ENCODE results near the gene CCNL2. TPM values are rescaled to one million over a fixed set of nuclear protein-coding genes. Genes with fewer than 3 reads are reported as not detected.

CCNL2 gene
- total RNA-seq, 4 donors from 2014 or later: 311 to 362 (median 339) TPM

DNA sequence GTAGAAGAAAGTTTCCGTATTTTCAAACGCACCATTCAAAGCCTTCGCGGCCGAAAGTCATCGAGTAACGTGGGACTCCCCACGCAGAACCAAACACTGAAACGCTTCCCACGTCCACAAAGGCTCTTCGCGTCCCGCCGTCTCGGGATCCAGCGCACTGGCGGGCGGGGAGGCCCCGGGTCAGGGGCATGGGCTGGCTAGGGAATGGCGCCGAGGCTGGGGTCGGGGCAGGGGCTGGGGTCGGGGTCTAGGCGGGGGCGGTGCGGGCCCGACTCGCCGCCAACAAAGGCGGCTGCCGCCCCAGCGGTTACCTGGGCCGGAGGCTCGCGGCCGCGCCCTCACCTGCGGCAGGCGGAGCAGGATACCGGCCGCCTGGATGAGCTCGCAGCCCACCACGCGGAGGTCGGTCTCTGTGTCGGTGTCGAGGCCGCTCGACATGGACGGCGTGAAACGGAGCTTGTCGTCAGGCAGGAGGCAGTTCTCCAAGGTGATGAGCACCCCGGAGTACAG, 403 bp downstream of the CCNL2 start:
- peaks cover 0 to 56% (median 18%) of the 10 kb centered on the region in 4 donors for H3K4me1 ChIP-seq
- H3K27me3 ChIP-seq: no peaks in the 10 kb centered on the region
- H3K36me3 ChIP-seq: peaks cover 0 to 81% (median 24%) of the 10 kb centered on the region in 3 donors
- TF ChIP-seq, protein P1, sequence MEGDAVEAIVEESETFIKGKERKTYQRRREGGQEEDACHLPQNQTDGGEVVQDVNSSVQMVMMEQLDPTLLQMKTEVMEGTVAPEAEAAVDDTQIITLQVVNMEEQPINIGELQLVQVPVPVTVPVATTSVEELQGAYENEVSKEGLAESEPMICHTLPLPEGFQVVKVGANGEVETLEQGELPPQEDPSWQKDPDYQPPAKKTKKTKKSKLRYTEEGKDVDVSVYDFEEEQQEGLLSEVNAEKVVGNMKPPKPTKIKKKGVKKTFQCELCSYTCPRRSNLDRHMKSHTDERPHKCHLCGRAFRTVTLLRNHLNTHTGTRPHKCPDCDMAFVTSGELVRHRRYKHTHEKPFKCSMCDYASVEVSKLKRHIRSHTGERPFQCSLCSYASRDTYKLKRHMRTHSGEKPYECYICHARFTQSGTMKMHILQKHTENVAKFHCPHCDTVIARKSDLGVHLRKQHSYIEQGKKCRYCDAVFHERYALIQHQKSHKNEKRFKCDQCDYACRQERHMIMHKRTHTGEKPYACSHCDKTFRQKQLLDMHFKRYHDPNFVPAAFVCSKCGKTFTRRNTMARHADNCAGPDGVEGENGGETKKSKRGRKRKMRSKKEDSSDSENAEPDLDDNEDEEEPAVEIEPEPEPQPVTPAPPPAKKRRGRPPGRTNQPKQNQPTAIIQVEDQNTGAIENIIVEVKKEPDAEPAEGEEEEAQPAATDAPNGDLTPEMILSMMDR (IDR thresholded peaks at IDR 0.05): no peak
- no peak for TF ChIP-seq POLR2A (IDR thresholded peaks at IDR 0.05)
- no peak for TF ChIP-seq EP300 (IDR thresholded peaks at IDR 0.05)
- peak overlapping the region; percentile 79 to 98 (median 94) for H3K4me3 ChIP-seq
- peak overlapping the region; percentile 22 to 93 (median 86) for H3K27ac ChIP-seq
- WGBS, 2 donors: 0% methylated on average over 16 to 20 of the region's 54 CpGs
- no peaks in the 10 kb centered on the region for H3K9me3 ChIP-seq
- DNase-seq (ENCODE audit: low spot score in 2 of 2): no peak

DNA sequence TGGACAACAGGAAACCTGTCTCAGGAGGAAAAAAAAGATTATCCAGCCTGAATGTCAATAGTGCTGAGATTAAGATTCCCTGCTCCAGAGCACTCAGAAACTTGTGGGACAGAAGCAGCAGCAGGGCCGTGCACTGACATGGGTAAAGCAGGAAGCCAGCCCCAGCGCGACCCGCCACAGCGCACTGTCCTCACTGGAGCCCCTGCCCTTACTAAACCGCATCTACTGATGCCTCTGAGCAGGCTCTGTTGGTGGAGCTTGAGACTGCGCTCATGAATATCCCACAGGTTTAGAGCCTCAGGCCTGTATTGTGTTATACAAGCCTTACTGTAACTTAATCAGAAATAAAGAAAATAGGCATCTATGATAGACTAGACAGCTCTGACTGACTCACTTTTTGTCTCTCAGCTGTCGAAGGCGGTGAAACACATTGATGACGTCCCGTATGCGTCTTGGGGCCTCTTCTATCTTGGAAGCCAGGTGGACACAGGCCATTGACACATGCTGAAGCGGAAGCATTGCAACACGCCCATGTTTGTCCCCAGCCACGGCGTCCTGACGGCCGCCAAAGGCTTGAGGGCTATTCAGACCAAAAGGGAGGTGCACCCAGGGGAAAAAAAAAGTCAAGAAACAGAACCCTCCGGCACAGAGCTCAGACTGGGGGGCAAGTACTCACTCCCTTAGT, 1.2 kb downstream of the CCNL2 start:
- H3K4me1 ChIP-seq: peaks cover 0 to 50% (median 18%) of the 10 kb centered on the region in 4 donors

DNA sequence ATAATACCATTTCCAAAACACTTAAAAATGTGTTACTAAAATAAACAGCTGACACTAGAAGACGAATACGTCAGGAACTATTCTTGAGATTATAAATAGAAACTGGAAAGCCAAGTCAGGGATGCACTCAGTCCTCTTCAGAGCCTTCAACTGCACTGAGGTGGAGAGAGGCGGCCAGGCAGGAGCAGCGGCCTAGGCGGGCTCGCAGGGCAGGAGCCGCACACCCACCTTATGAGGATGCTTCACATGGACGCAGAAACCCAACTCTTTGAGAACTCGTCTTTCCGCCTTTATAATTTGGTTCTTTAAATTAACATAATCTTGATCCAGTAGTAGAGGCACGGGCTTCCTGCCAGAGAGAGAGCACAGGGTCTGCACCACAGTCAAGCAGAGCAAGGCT, 4.0 kb downstream of the CCNL2 start:
- Histone ChIP-seq H3K27ac (no peak overlapping the region), H3K4me3 (no peak overlapping the region), H3K9me3 (no peaks in the 10 kb centered on the region), H3K36me3 (peaks cover 2 to 82% (median 43%) of the 10 kb centered on the region in 3 donors), H3K27me3 (no peaks in the 10 kb centered on the region), H3K4me1 (peaks cover 0 to 28% (median 12%) of the 10 kb centered on the region in 4 donors)
- TF ChIP-seq EP300 (IDR thresholded peaks at IDR 0.05): no peak
- 85 to 87% methylated on average over 11 of the region's 11 CpGs for WGBS, 2 donors
- no peak for DNase-seq (ENCODE audit: low spot score in 2 of 2)

More for the DNA sequence above, 1.2 kb downstream of the CCNL2 start:
- no peak for DNase-seq (ENCODE audit: low spot score in 2 of 2)
- Histone ChIP-seq H3K4me3 (peak overlapping the region; percentile 79 to 98 (median 94)), H3K27ac (peak overlapping the region in 2 of 4 donors; percentile 89 to 93), H3K9me3 (no peaks in the 10 kb centered on the region), H3K36me3 (peaks cover 0 to 81% (median 30%) of the 10 kb centered on the region in 3 donors), H3K27me3 (no peaks in the 10 kb centered on the region)
- WGBS, 2 donors: 50 to 53% methylated on average over 18 to 19 of the region's 19 CpGs
- no peak for TF ChIP-seq POLR2A (IDR thresholded peaks at IDR 0.05)
- TF ChIP-seq, protein P1 (IDR thresholded peaks at IDR 0.05): no peak
- no peak for TF ChIP-seq EP300 (IDR thresholded peaks at IDR 0.05)

DNA sequence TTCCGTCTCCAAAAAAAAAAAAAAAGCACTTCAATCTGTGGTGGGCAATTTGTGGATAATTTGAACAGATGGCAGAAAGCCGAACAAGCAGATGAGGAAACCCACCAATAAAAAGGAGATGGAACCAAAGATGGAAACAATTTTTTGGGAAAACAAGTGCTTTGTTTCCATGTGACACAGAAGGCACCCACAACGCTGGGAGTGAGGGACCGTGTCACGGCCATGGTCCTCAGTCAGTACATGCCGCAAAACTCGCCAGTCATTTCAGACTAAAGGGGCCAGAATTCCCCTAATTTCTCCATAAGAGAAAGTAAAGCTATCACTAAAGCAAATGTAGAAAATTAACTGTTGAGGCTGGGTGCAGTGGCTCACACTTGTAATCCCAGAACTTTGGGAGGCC, 5.0 kb downstream of the CCNL2 start:
- WGBS, 2 donors: 92 to 94% methylated on average over 7 of the region's 7 CpGs
- no peaks in the 10 kb centered on the region for H3K9me3 ChIP-seq
- TF ChIP-seq, protein P1 (IDR thresholded peaks at IDR 0.05): no peak
- peaks cover 0 to 21% (median 8%) of the 10 kb centered on the region in 4 donors for H3K4me1 ChIP-seq
- H3K4me3 ChIP-seq: no peak overlapping the region
- no peak overlapping the region for H3K27ac ChIP-seq
- no peaks in the 10 kb centered on the region for H3K27me3 ChIP-seq
- peaks cover 4 to 92% (median 54%) of the 10 kb centered on the region in 3 donors for H3K36me3 ChIP-seq
- no peak for DNase-seq (ENCODE audit: low spot score in 2 of 2)

DNA sequence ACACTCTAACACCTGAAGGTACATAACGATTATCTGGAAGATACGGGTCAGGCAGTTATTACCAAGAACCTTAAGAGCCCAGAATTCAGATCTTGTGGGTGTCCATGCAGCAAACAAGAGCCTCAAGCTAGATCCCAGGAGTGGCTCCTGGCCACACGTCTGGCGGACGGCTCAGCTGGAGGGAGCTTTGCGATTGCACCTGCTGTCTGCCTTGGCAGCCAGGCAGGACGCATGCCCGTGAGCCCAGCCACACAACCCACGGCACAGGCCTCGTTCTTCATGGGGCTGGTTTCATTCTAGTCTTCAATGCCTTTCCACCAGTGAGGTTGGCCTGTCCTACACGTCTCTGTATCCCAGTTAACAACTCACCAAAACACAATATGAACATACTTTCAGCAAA, 5.7 kb downstream of the CCNL2 start:
- no peak for TF ChIP-seq POLR2A (IDR thresholded peaks at IDR 0.05)
- no peak for TF ChIP-seq EP300 (IDR thresholded peaks at IDR 0.05)
- H3K27me3 ChIP-seq: no peaks in the 10 kb centered on the region
- H3K4me1 ChIP-seq: peaks cover 0 to 20% (median 8%) of the 10 kb centered on the region in 4 donors
- H3K36me3 ChIP-seq: peaks cover 4 to 99% (median 59%) of the 10 kb centered on the region in 3 donors
- H3K4me3 ChIP-seq: no peak overlapping the region
- H3K27ac ChIP-seq: no peak overlapping the region
- H3K9me3 ChIP-seq: no peaks in the 10 kb centered on the region
- DNase-seq (ENCODE audit: low spot score in 2 of 2): no peak
- 89 to 90% methylated on average over 9 to 10 of the region's 11 CpGs for WGBS, 2 donors

DNA sequence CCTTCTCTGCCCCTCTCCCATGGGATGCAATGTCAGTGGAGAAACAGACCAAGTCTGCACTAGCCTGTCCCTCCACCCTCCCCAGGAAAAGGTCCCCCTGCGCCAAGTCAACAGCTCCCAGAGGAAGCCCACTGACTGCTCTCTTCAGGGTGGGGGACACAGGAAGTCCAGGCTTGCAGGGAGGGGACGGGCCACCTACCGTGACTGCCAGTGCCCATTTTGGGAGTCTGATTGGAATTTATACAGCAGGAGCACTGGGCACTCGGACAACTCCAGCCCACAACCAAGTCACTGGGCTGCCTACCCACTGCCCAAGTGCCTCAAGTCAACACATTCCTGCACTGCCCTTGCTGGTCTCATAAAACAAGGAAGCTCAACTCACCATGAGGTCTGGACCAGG, 6.1 kb downstream of the CCNL2 start:
- Histone ChIP-seq H3K27me3 (no peaks in the 10 kb centered on the region), H3K4me3 (no peak overlapping the region), H3K9me3 (no peaks in the 10 kb centered on the region), H3K36me3 (peaks cover 4 to 100% (median 63%) of the 10 kb centered on the region in 3 donors), H3K4me1 (peaks cover 0 to 16% (median 4%) of the 10 kb centered on the region in 4 donors), H3K27ac (no peak overlapping the region)
- DNase-seq (ENCODE audit: low spot score in 2 of 2): no peak
- TF ChIP-seq POLR2A (IDR thresholded peaks at IDR 0.05): no peak
- 88 to 90% methylated on average over 2 to 4 of the region's 4 CpGs for WGBS, 2 donors
